HG02973 (cell line): Measurements from ENCODE around the gene RNF25.
A peak's percentile ranks its signal among the peaks of the same experiment; 100 is the strongest.

Experiments used
- ATAC-seq: cut with Tn5 transposase; IDR thresholded peaks from one replicate; pipeline ENCODE4 v1.9.1; 2021; ENCODE audit warnings: moderate library complexity; ENCODE audit not compliant: unreplicated experiment

The RNF25 gene

DNA sequence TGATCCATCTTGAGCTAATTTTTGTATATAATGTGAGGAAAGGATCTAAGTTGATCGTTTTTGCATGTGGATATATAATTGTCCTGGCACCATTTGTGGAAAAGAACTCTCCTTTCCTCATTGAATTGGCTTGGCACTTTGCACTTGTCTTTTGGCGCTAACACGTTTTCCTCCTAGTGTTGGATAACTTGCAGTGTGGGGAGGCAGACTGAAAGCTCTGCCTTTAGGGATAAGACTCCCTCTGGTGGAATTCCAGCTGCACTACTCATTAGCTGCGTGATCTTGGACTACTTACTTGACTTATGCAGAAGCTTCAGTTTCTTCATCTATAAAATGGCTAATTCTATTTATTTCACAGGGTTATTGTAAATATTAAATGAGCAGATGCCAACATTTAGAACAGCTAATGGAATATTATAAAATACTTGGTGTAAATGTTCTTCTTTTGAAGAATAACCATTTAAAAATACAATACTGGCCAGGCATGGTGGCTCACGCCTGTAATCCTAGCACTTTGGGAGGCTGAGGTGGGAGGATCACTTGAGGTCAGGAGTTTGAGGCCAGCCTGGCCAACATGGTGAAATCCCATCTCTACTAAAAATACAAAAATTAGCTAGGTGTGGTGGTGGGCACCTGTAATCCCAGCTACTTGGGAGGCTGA, 15.7 kb upstream of the RNF25 start:
- ATAC-seq = peak; percentile 60

DNA sequence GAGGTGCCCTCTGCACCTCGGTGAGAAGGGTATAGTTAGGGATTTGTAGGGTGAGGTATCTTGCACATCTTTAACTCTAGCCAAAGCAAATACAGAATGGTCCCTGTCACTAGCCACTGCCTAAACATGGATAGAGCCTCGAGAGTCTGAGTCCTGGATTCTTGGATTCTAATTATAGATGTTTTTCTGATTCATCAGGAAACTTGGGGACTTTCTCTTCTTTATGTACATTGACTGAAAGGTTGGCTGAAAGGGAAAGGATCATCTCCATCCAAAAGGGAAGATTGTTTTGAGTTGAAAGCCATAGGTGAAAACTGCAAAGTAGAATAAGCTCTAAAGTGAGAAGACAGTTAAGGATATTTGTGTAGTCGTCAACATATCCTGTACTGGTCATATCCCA, 8.3 kb upstream of the RNF25 start:
- no peak for ATAC-seq

DNA sequence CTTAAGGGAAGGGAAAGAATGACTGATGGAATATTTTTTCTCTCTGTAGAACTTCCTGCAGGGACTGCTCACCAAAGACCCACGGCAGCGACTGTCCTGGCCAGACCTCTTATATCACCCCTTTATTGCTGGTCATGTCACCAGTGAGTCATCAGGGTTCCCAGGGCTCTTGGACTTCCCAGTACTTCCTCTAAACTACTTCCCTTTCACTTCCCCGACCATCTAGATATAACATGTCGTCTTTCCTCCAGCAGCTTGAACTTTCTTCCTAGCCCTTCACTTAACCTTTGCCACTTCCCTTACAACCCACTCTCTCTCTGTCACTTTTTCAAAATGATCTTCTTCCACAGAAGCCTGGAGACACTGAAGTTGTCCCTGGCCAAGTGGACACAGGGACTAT, 7.3 kb upstream of the RNF25 start:
- ATAC-seq = no peak

DNA sequence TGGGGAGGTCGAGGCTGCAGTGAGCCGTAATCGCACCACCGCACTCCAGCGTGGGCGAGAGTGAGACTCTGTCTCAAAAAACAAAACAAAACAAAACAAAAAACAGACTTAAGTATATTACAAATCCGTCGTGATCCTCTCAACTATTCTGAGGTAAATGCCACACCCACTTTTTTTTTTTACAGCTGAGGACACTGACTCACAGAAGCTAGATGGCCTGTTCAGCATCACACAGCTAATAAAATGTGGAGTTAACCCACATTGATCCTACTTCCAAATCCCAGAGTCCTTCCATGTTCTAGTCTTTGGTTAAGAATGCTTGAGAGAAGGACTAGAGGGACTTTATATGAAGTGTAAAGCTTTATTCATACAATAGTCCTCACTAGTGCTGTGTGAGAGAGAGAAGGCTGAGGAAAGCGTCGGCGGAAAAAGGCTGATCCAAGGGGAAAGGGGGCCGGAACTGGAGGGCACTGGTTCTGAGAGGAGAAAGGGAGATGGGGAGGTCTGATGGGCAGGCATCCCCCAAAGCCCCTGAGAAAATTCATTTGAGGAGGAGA, 627 bp downstream of the RNF25 start:
- ATAC-seq = no peak

DNA sequence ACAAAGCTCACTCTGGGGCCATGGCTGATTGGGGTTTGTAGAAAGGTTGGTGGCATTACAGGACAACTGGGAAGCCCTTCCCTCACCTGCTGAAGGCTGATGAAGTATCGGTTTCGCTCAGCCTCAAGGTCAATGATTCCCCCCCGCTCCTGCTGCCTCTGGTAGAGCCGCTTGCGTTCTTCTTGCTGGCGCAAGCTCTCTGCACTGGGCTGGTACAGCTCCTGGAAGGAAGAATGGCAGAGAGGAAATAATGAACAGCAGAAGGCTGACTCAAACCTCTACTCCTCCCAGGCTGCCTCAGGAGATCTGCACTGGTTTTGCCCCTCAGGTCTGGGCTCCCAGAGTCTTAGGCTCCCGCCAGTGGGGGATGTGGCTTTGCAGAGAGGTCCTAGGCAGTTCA, 7.1 kb downstream of the RNF25 start:
- no peak for ATAC-seq

DNA sequence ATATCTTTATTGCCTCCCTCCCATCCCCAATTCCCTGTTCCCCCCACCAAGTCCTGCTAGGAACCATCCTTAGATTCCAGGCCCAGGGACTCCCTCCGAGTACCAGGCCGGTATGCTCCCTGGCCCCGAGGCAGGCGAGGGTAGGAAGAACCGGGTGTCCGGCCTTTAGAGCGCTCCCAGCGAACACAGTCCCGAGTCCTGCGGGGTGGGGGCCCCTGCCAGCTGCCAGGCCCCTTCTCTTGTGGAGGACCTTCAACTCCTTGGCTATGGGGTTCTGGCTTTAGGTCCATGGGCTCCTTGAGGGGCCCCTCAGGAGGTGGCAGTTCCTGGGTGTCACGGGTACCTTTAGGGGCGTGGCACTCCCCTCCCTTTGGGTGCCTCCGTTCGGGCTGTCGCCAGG, 7.9 kb downstream of the RNF25 start:
- ATAC-seq = no peak

DNA sequence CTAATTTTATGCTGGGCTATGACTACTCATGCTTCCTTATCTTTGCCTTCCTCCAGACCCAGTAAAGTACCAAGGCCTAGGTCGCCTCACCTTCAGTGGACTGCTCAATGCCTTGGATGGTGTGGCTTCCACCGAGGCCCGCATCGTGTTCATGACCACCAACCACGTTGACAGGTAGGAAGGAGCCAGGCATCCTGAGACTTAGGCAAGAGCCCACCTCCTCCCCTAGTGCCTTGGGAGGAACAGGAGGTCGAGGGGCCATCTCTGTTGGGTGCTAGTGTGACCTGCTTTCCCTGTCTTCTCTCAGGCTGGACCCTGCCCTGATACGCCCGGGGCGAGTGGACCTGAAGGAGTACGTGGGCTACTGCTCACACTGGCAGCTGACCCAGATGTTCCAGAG, 9.0 kb downstream of the RNF25 start:
- no peak for ATAC-seq

DNA sequence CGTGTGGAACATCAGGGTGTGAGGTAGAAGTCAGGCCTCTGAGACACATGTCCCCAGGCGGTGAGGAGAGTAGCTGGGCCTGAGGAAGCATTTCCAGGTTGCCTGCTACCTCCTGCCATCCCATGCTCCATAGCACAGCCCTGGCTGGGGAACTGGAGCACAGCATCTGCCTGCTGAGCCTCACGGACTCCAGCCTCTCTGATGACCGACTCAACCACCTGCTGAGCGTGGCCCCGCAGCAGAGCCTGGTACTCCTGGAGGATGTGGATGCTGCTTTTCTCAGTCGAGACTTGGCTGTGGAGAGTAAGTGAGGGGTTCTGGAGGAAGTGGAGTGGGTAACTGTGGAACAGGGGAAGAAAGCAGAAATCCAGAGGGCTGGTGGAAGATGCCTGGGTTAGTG, 9.4 kb downstream of the RNF25 start:
- ATAC-seq = no peak

DNA sequence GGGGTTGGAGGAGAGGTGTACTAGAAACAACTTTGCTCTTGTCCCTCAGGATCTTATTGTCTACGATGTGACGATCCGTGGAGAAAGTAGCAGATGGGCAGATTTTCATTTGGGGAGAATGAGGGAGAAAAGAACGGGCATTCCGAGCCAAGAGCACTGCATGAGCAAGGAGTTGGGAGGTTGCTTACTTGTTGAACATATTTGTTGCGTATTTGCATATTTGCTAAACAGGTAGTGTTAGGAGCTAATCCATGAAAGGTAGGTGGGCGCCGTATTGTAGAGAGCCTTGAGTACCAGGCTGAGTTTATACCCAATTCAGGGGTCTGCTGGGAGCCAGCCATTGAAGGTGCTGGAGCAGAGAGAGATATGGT, 11.8 kb downstream of the RNF25 start:
- no peak for ATAC-seq

DNA sequence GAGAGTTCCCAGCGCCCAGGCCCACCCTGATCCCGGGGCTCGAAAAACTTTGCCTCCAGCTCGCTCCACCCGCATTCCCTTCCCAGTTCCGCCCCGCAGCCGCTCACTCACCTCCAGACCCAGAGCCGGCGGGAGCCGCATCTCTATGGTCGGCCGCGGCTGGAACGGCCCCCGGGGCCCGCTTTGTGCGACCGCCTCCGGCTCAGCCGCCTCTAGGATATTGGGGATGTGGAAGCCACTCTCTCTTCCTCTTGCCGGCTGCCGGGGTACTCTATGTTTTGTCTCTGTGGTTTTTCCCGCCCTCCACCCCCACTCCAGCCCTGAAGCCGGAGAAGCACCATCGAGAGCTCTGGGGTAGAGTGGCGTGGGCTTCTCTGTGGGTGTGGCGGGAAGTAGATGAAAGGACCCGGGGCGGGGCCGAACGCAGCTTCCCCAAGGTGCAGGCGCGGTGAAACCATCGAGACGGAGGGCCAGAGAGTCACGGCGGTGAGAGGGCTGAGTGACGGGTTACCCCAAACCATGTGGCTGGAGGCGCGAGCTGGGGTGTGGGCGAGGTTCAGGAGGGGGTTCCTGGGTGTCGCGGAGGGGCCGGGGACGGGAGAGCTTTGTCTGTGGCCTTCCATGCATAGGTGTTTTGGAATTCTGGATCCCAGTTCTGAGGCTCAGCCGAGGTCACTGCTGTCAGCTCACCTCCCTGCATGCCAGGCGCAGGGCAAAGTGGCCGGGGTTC, 12.4 kb downstream of the RNF25 start, which contains the start of the genes BCS1L and ZNF142:
BCS1L (plus strand) TSS at position 426 of the 730 bp plus-strand sequence. CDS start 1,305 bp downstream, outside the sequence.
ZNF142 (minus strand) TSS at position 366 of the 730 bp plus-strand sequence. CDS start 3,194 bp downstream, outside the sequence.
- peak; percentile 92 for ATAC-seq

DNA sequence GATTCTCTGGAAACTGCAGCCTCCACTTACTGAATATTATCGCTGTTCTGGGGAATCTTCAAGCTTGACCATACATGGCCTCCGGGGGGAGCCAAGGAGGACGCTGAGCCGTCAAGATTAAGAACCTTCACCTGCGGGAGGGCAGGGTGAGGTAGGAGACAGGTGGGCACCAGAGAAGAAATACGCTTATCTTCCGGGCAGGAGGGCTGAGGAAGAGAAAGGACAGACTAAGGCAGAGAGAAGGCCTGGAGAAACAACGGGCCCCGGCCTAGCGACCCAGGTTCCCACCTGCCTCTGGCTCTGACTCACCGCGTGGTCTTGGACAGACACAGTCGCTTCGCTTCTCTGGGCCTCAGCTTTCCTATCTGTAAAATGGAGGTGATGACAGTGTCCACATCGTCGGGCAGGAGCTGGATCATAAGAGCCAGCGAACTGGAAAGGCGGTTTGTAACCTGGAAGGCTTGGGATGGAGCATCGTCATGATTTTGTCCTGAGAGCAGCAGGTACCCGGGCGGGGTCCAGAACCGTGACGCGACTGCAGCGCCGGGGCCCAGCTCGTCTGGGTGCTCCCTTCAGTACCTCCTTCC, 13.0 kb downstream of the RNF25 start:
- ATAC-seq = peak; percentile 35

DNA sequence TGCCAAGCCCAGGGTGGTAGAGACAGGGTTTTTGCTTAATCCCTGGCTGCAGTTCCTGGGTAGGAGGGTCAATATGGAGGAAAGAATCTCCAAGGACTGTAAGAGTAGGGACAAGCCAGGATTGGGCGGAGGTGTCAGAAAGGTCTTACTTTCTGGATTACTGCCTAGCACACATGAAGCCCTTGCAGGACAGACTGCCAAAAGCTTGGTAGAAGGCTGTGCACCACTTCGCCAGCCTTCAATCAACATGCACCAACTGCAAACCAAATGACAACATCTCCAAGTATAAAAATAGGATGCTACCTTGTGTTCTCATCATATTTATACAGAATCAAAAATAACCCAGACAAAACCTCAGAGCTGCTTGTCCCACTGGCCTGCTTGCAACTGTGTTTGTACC, 16.1 kb downstream of the RNF25 start:
- no peak for ATAC-seq

DNA sequence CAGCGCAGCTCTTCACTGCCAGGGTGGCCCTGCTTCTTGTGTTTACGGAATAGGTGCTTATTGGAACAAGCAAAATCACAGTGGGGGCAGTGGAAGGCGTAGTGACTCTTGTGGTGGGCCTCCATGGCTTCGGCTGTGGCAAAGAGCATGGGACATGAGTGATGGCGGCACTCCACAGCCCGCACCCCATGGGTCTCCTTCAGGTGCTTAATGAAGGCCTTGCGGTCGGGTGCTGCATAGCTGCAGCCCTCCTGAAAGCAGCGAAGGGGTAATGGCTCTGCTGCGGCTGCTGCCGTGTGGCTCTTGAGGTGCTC, 23.1 kb downstream of the RNF25 start:
- ATAC-seq = no peak

DNA sequence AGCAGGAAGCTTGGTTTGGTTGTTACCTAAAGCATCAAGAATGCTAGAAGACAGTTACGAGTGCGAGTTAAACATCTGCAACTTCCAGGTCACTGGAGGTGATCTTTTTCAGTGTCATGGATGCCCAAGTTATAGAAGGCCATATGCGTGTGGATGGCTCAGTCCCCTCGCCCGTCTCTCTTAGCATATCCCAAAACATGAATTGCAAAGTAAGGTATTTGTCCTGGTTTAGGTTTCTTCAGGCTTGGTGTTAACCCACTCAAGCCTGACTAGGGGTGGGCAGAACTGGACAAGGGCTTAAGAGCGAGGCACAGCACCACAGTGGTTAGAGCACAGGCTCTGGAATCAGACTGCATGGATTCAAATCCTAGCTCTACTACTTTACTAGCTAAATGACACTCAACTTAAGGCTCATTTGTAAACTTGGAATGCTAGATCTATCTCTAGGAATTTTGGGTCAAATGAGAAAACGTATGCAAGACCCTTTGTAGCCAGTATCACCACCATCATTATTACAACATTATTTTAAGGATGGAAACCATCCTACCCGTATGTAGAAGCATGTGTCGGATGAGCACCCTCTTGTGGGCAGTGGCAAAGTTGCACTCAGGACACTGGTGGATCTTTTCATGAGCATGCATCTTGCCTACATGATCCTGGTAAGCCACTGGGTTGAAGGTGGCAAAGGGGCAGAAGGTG, 23.6 kb downstream of the RNF25 start:
- no peak for ATAC-seq

DNA sequence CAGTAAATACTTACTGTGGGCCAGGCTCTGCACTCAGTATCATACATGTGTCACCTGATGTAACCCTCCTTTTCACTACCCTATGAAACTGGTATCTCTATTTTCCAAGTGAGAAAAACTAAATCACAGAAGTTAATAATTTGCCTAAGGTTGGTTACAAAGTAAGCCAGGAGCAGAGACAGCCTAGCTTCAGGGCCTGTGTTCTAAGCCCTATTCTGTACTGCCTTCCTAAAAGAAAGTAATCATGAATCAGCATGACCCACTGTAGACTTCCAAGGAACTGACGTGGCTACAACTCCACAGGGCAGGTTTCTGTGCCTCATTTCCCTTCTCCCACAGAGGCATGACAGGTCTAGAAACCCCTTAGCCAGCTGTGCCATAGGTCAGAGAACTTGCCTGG, 26.7 kb downstream of the RNF25 start:
- ATAC-seq = no peak

DNA sequence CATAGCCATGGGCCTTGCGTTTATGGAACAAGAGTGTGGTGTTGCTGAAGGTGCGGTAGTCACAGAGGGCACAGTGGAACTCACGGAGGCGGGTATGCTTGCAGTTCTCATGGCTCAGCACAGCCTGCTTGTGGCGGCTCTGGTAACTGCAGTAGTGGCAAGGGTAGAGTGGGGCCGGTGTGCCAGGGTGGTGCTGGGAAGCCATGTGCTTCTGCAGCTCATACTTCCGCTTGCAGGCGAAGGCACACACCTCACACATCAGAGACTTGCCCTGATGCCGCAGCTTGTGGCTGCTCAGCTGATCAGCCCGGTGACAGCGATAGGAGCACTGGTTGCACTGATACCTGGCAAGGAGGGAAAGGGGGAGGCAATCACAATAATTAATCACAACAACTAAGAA, 27.1 kb downstream of the RNF25 start:
- no peak for ATAC-seq

DNA sequence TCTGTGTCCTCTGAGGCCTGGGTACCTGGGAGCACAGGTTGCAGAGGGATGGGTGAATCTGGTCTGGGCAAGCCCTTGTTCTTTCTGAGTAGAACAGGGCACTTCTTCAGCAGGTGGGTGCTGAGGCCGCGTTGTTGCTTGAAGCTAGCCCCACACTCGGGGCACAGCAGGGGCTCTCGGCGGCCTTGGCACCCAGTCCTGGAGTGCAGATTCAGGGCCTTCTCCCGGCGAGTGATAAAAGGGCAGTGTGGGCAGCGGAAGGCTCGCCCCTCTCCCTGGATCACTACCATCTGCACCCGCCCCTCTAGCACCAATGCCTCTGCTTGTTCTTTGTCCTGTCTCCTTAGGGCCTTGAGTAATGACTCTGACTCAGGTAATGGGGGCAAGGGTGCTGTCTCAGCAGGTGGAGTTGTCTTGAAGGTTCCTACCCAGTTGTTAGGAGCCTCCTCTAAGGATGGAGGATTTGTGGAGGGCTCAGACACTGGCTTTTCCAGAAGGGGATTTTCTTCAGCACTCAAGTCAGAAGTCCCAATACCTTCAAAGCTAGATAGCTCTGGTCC, 28.0 kb downstream of the RNF25 start:
- ATAC-seq = no peak

DNA sequence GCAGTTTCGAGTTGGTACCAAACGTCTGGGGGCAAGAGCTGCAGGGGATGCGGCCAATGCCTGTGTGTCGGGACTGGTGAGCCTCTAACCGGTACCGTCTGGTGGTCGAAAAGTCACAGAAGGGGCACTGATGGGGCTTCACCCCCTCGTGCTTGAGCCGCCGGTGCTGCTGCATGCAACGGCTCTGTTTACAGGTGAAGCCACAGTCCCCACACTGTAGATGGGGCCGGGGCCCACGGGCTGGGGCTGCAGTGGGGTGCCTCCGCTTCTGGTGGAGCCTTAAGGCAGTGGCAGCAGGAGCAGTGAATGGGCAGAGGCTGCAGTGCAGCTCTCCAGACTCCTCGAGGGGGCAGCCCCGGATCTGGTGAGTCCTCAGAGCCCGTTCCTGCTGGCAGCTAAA, 29.0 kb downstream of the RNF25 start:
- no peak for ATAC-seq

DNA sequence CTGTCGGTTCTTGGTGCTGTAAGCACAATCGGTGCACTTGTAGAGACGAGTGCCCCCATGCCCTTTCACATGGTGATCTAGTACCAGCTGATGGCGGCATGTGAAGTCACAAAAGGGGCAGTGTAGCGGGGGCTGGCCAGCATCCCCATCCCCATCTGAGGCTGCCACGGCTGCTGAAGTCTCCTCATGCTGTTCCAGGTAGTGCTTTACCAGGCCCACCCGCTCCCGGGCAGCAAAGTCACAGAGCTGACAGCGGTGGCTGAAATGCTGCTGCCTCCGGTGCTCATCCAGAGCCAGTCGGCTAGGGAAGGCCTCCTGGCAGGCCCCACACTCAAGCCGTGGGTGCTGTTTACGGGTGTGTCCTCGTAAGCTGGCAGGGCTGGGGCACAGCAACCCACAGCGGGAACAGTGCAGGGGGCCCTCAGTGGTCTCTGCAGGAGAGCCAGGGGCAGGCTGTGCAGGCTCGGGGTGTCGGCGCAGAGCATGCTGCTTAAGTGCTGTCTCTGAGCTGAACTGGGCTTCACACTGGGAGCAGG, 29.6 kb downstream of the RNF25 start:
- ATAC-seq = no peak

DNA sequence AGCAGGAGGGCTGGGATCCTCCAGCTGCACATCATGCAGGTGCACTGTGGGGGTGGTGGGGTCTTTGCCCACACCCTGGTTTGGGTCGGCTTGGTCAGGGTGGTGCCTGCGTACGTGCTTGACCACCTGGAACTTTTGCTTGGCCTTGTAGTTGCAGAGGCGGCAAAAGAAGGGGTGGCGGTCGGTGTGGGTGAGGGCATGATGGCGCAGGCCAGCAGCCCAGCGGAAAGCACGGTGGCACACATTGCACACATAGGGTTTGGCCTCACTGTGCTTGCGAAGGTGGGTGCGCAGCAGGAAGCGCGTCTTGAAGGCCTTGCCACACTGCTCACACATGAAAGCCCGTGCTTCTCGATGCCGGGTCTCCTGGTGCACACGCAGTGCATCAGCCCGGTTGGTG, 33.4 kb downstream of the RNF25 start:
- ATAC-seq = no peak

DNA sequence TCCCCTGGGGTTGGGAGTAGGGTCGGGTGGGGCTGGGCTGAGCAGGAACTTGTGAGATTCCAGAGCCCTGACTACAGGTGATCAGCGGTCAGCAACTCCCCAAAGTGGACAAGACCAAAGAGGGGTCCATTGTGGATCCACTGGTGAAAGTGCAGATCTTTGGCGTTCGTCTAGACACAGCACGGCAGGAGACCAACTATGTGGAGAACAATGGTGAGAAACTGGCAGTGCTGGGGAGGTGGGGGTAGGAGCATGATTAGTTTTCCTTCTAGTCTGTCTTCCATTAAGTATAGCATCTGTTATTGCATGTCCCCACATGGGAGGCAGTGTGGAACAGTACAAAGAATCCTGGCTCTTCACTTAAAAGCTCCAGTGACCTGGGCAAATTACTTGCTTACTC, 36.1 kb downstream of the RNF25 start:
- no peak for ATAC-seq
